ENCODE data around the gene KLHDC1.
"Not testable (repeated sequence)": the region's sequence is repeated elsewhere in the genome, so short reads cannot be mapped to it uniquely, and the experiment has no call there.

KLHDC1 gene

GRCh38 chr14:49732896-49733295, 40.0 kb downstream of the KLHDC1 start:
- no peak for DNase-seq (ENCODE audit: low read depth)
- TF ChIP-seq CTCF (IDR thresholded peaks at IDR 0.05; ENCODE audit: control insufficient read depth, extremely low read depth, insufficient read depth) = no peak
- no peak overlapping the region for H3K4me3 ChIP-seq (ENCODE audit: low read depth, low read length)

GRCh38 chr14:49733836-49734235, 40.9 kb downstream of the KLHDC1 start:
- no peak for TF ChIP-seq CTCF (IDR thresholded peaks at IDR 0.05; ENCODE audit: control insufficient read depth, extremely low read depth, insufficient read depth)
- DNase-seq (ENCODE audit: low read depth) = no peak
- no peak overlapping the region for H3K4me3 ChIP-seq (ENCODE audit: low read depth, low read length)

- not testable (repeated sequence) for H3K4me3 ChIP-seq (ENCODE audit: low read depth, low read length); DNase-seq (ENCODE audit: low read depth)
Measured at GRCh38 chr14:49735669-49736068, 42.7 kb downstream of the KLHDC1 start.

- TF ChIP-seq CTCF (IDR thresholded peaks at IDR 0.05; ENCODE audit: control insufficient read depth, extremely low read depth, insufficient read depth) = no peak
- no peak overlapping the region for H3K4me3 ChIP-seq (ENCODE audit: low read depth, low read length)
- DNase-seq (ENCODE audit: low read depth) = no peak
Measured at GRCh38 chr14:49745191-49745590, 52.3 kb downstream of the KLHDC1 start.

- H3K4me3 ChIP-seq (ENCODE audit: low read depth, low read length); DNase-seq (ENCODE audit: low read depth): not testable (repeated sequence)
Measured at GRCh38 chr14:49746476-49746875, 53.6 kb downstream of the KLHDC1 start.

GRCh38 chr14:49754570-49755097, 61.7 kb downstream of the KLHDC1 start:
- H3K4me3 ChIP-seq (ENCODE audit: low read depth, low read length) = no peak overlapping the region
- TF ChIP-seq CTCF (IDR thresholded peaks at IDR 0.05; ENCODE audit: control insufficient read depth, extremely low read depth, insufficient read depth) = no peak
- DNase-seq (ENCODE audit: low read depth) = no peak

- no peak overlapping the region for H3K4me3 ChIP-seq (ENCODE audit: low read depth, low read length)
- no peak for DNase-seq (ENCODE audit: low read depth)
- no peak for TF ChIP-seq CTCF (IDR thresholded peaks at IDR 0.05; ENCODE audit: control insufficient read depth, extremely low read depth, insufficient read depth)
Measured at GRCh38 chr14:49755378-49755777, 62.5 kb downstream of the KLHDC1 start.

- no peak overlapping the region for H3K4me3 ChIP-seq (ENCODE audit: low read depth, low read length)
- TF ChIP-seq CTCF (IDR thresholded peaks at IDR 0.05; ENCODE audit: control insufficient read depth, extremely low read depth, insufficient read depth) = no peak
- no peak for DNase-seq (ENCODE audit: low read depth)
Measured at GRCh38 chr14:49761839-49762551, 69.1 kb downstream of the KLHDC1 start.

Measured in LNCaP clone FGC (cell line).